HL-60 (cell line): Measurements from ENCODE around the gene ASPSCR1.

ENCODE experiments used
- DNase-seq, 2 experiments: peaks; one replicate each; pipeline ENCODE4 v3.0.0-alpha.2; 2010 to 2020; ENCODE audit warnings: low read depth in 1 of 2, low spot score in 1 of 2
- H3K27ac ChIP-seq: fragments of 250-450 bp; sonication (Bioruptor Pico); replicated peaks from 2 replicates; pipeline ENCODE4 v1.5.1; 2020; ENCODE audit warnings: mild to moderate bottlenecking, moderate library complexity
- H3K27me3 ChIP-seq: fragments of 250-450 bp; sonication (Bioruptor Pico); 2 replicates; pipeline ENCODE4 v1.5.1; 2021; ENCODE audit warnings: mild to moderate bottlenecking, moderate library complexity; ENCODE audit not compliant: insufficient read depth, poor library complexity, severe bottlenecking
- H3K4me3 ChIP-seq: replicated peaks from 2 replicates; pipeline ENCODE4 v1.5.1; 2011; ENCODE audit warnings: mild to moderate bottlenecking, control low read depth, low read length; ENCODE audit not compliant: insufficient read depth
- GABPA ChIP-seq: IDR thresholded peaks from 2 replicates; pipeline ENCODE4 v1.6.1; 2012; ENCODE audit warnings: low read depth
- POLR2AphosphoS5 ChIP-seq: IDR thresholded peaks from 2 replicates; pipeline ENCODE4 v1.6.1; 2012; ENCODE audit warnings: low read depth
- SPI1 ChIP-seq: IDR thresholded peaks from 2 replicates; pipeline ENCODE4 v1.6.1; 2012; ENCODE audit warnings: low read depth, mild to moderate bottlenecking, borderline replicate concordance
- TF ChIP-seq, protein P1 (sequence below): IDR thresholded peaks from 2 replicates; pipeline ENCODE4 v1.6.1; 2012; ENCODE audit warnings: low read depth; ENCODE audit not compliant: insufficient replicate concordance
- TF ChIP-seq, protein P2 (sequence below): IDR thresholded peaks from one replicate; pipeline ENCODE4 v1.5.1; 2011; ENCODE audit warnings: low read length, control low read depth, inconsistent platforms; ENCODE audit not compliant: insufficient read depth

The ASPSCR1 gene

DNA sequence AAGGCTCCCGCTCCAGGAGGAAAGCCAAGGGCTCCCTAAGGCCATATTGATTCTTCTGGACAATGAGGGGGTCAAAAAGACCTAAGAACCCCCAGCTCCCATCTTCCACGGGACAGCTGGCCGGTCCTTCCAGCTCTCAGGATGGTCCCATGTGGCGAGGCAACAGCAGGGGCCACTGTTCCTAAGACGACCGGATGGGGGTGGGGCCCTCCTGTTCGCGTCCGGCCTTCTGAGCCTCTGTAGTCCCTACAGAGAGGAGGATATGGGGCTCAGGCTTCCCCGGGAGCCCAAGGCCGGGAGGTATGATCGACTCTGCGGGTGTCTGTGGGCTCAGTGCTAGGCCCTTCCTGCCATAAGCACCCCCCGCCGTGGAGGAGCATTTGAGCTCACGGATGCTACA lies 66.1 kb downstream of the ASPSCR1 start:
- no peak for DNase-seq
- Histone ChIP-seq H3K27ac (no peak overlapping the region), H3K4me3 (no peak overlapping the region), H3K27me3 (no peaks in the 10 kb centered on the region)
- TF ChIP-seq POLR2AphosphoS5: no peak
- TF ChIP-seq, protein P1, sequence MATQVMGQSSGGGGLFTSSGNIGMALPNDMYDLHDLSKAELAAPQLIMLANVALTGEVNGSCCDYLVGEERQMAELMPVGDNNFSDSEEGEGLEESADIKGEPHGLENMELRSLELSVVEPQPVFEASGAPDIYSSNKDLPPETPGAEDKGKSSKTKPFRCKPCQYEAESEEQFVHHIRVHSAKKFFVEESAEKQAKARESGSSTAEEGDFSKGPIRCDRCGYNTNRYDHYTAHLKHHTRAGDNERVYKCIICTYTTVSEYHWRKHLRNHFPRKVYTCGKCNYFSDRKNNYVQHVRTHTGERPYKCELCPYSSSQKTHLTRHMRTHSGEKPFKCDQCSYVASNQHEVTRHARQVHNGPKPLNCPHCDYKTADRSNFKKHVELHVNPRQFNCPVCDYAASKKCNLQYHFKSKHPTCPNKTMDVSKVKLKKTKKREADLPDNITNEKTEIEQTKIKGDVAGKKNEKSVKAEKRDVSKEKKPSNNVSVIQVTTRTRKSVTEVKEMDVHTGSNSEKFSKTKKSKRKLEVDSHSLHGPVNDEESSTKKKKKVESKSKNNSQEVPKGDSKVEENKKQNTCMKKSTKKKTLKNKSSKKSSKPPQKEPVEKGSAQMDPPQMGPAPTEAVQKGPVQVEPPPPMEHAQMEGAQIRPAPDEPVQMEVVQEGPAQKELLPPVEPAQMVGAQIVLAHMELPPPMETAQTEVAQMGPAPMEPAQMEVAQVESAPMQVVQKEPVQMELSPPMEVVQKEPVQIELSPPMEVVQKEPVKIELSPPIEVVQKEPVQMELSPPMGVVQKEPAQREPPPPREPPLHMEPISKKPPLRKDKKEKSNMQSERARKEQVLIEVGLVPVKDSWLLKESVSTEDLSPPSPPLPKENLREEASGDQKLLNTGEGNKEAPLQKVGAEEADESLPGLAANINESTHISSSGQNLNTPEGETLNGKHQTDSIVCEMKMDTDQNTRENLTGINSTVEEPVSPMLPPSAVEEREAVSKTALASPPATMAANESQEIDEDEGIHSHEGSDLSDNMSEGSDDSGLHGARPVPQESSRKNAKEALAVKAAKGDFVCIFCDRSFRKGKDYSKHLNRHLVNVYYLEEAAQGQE: no peak
- no peak for TF ChIP-seq GABPA
- no peak for TF ChIP-seq SPI1
- TF ChIP-seq, protein P2, sequence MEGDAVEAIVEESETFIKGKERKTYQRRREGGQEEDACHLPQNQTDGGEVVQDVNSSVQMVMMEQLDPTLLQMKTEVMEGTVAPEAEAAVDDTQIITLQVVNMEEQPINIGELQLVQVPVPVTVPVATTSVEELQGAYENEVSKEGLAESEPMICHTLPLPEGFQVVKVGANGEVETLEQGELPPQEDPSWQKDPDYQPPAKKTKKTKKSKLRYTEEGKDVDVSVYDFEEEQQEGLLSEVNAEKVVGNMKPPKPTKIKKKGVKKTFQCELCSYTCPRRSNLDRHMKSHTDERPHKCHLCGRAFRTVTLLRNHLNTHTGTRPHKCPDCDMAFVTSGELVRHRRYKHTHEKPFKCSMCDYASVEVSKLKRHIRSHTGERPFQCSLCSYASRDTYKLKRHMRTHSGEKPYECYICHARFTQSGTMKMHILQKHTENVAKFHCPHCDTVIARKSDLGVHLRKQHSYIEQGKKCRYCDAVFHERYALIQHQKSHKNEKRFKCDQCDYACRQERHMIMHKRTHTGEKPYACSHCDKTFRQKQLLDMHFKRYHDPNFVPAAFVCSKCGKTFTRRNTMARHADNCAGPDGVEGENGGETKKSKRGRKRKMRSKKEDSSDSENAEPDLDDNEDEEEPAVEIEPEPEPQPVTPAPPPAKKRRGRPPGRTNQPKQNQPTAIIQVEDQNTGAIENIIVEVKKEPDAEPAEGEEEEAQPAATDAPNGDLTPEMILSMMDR: no peak

DNA sequence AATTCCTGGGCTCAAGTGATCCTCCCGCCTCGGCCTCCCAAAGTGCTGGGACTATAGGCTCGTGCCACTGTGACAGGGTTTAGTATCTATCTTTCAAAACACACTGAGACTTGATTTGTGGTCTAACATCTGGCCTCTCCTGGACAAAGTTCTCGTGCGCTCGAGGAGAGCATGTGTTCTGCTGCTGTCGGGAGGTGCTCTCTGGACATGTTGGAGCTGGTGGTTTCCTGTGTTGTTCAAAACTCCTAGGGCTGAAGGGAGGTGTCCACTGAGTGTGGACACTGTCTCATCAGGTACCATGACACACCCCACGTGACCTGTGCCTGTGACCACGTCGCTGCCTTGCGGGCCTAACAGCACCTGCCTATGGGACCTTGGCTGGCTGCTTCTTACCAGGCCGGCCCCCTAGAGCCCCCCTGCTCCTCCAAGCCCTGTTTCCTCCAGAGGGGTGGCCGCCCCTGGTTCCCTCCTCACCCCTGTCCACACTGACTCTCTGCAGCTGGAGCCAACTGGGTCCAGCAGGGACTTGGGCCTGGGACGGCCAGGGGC lies 68.6 kb downstream of the ASPSCR1 start:
- H3K27ac ChIP-seq: no peak overlapping the region
- no peak overlapping the region for H3K4me3 ChIP-seq
- DNase-seq: no peak
- TF ChIP-seq, protein P2: no peak
- TF ChIP-seq SPI1 (no peak), POLR2AphosphoS5 (no peak), GABPA (no peak)
- TF ChIP-seq, protein P1: no peak
- no peaks in the 10 kb centered on the region for H3K27me3 ChIP-seq

DNA sequence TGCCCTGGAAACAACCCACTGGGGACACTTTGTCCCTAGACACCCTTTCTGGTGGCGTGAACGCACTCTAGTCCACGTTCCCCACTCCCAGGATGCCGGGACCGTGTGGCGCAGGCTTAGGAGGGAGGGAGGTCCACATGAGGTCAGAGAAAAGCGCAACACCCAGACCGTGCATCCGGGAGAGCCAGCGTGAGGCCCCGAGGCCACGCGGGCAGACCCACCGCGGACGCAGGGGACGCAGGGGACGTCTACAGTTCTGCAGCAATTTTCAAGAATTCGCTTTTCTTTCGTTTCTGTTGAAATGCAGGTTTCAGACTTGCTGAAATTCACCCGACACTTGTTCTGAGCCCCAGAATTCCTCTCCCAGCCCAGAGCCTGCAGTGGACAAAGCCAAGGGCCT lies 69.5 kb downstream of the ASPSCR1 start:
- no peak for DNase-seq

More for the DNA sequence above, 69.5 kb downstream of the ASPSCR1 start:
- no peak overlapping the region for H3K27ac ChIP-seq
- H3K27me3 ChIP-seq: no peaks in the 10 kb centered on the region
- TF ChIP-seq, protein P2: no peak
- TF ChIP-seq, protein P1: no peak
- TF ChIP-seq POLR2AphosphoS5: no peak
- TF ChIP-seq SPI1: no peak
- TF ChIP-seq GABPA: no peak
- H3K4me3 ChIP-seq: no peak overlapping the region
